ENCODE data around the gene CPNE2.
"Not testable (repeated sequence)": the region's sequence is repeated elsewhere in the genome, so short reads cannot be mapped to it uniquely, and the experiment has no call there.

The CPNE2 gene

DNA sequence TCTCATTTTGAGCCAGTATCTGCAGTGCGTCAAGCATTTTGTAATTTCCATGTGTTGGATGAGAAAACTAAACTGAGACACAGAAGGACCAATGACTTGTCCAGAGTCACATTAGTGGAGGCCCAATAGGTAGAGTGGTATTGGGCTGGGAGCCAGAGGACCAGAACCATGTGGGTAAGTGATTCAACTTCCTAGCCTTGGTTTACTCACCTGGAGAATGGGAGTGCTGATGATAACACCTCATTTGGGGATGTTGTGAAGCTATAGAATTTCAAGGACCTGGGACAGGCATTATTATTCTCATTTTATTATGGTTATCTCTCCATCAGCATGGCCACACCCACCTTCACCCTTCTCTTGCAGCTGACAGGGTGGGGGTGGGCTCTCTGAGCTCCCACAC is 8.1 kb downstream of the CPNE2 start:
- DNase-seq = no peak

DNA sequence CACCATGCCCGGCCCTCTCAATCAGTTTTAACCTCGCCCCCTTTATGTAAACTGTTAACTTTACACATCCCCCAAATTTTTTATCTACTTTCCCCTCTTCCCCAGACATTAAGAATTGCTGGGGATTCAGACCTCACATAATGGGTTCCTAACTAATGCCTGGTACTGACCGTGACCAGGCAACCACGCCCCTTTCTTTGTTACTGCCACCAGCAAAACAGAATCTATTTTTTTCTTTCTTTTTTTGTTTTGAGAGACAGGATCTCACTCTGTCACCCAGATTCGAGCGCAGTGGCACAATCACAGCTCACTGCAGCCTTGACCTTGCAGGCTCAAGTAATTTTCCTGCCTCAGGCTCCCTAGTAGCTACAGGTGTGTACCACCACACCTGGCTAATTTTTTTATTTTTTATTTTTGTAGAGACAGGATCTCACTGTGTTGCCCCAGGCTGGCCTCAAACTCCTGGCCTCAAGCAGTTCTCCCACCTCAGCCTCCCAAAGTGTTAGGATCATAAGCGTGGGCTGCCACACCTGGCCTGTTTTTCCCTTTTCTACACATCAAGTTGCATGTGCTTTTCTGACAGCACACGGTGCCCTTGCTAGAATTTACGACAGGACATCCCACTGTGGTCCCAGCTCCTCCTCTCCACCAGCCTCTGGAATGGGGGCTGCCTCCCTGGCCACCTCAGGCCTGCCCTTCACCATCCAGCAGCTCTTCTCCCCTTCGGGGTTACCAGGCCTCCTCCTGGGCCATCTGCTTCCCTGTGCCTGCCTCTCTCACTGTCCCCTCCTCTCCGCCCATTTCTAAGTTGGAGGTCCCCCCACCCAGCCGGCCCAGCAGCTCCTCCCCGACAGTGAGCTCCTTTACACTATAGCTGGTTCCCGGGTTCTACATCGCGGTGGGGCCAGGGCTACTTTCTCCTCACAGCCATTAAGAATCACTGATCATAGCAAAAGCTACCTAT is 10.8 kb downstream of the CPNE2 start:
- DNase-seq = peak in 1 of 2 donors; percentile 39

DNA sequence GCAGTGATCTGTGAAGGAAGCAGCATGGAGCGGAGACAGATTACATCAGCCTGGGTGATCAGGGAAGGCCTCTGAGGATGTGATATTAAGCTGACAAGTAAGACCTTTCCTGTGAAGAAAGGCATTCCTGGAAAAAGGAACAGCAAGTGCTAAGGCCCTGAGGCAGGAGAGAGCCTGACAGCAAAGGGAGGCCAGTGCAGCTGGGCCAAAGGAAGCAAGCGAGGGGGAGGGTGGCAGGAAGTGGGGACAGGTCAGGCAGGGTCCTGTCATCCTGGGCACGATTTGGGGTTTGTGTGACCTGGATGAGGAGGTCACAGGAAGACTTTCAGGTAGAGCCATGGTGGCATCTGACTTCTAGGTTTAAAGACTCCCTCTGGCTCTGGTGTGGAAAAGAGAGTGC is 12.3 kb downstream of the CPNE2 start:
- no peak for DNase-seq

DNA sequence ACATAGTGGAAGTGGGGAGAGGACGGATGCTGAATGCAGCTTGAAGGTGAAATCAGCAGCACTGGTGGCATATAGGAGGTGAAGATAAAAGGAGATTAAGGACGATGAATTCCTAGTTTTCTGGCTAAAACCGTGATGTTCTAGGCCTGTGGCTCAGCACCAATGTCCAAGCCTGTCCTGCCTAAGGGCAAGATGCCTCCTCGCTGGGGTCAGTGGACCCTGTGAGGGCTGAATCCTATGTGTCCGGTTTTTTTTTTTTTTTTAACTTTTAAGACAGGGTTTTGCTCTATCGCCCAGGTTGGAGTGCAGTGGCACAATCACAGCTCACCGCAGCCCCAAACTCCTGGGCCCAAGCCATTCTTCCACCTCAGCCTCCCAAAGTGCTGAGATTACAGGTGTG is 12.8 kb downstream of the CPNE2 start:
- DNase-seq = no peak

DNA sequence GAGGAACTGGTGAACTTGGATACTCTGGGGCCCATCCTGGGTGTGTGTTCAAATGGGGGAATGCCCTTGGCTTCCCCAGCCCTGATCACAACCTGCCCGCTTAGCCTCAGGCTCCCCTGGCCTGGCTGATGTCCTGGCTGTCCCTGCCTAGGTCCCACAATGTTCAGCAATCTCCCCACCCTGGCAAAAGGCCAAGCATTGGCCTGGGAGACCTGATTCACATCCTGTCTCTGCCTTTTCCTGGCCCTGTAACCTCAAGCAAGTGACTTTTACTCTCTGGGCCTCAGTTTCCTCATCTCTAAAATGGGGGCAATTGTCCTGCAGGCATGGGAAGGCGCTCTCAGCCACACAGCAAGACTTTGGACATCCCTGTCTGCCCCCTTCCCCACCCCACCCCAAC is 14.4 kb downstream of the CPNE2 start:
- DNase-seq = no peak

DNA sequence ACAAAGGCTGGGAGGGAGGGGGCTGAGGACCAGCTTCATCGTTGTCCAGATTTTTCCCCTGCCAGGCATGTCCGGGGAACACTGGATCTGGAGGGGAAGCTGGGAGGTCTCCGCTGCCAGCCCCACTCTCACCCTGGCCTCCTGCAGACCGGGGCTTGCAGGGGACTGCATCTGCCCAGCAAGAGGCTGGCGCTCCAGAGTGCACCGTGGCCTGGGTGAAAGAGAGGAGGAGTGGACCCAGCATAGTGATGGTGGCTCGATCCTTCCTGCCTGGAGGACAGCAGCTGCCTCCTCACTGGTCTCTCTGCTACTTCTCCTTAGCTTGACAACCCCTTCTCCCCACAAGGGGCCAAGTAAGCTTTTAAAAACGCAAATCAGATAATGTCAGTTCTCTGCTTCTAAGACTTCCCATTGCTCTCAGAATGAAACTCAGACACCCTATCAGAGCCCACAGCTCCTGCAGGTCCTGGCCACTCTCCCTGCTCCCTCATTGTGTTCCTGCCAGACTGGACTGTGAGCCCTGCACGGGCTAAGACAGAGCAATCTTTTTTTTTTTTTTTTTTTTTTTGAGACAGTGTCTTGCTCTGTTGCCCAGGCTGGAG is 15.0 kb downstream of the CPNE2 start:
- DNase-seq = no peak

DNA sequence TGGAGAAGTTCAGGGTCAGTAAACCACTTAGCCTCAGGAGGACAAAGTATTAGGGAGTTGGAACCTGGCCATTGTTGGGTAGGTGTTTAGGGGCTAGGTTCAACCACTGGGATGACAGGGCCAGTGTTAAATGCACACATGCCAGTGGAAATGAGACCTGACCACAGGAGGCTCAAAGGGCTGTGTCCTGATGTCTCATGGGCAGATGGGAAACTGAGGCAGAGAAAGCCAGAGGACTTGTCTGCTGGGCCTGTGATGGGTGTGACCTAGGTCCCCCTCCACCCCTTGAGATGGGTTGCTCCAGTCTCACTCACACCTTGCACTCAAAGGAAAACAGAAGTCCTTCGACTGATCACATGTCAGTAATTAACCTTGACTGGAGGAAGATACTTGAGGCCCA is 16.0 kb downstream of the CPNE2 start:
- DNase-seq = no peak

DNA sequence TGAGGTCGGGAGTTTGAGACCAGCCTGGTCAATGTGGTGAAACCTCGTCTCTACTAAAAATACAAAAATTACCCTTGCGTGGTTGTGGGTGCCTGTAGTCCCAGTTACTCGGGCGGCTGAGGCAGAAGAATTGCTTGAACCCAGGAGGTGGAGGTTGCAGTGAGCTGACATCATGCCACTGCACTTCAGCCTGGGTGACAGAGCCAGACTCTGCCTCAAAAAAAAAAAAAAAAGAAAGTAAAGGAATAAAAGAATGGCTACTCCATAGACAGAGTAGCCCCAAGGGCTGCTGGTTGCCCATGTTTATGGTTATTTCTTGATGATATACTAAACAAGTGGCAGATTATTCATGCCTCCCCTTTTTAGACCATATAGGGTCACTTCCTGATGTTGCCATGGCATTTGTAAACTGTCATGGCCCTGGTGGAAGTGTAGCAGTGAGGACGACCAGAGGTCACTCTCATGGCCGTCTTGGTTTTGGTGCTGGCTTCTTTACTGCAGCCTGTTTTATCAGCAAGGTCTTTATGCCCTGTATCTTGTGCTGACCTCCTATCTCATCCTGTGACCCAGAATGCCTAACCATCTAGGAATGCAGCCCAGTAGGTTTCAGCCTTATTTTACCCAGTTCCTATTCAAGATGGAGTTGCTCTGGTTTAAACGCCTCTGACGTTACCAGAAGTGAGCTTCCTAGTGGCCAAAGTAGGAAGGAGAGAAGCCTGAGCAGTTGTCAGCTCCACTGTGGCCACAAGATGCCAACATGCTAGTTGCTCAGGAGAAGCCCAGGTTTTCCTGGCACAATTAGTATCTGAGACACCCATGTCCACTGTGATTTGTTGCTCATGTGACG is 17.1 kb downstream of the CPNE2 start:
- not testable (repeated sequence) for DNase-seq

DNA sequence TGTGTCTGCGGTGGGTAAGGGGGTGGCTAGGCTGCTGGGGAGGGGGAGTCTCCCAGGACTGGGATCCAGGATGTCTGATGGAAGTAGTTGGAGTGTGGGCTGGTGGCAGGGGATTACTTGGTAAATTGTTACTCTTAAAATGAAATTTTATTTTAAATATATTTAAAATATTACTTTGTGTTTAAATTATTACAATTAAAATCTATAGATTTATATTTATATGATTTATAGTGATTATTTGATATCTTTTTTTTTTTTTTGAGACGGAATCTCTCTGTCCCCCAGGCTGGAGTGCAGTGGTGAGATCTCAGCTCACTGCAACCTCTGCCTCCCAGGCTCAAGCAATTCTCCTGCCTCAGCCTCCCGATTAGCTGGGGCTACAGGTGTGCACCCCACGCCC is 18.6 kb downstream of the CPNE2 start:
- no peak for DNase-seq

DNA sequence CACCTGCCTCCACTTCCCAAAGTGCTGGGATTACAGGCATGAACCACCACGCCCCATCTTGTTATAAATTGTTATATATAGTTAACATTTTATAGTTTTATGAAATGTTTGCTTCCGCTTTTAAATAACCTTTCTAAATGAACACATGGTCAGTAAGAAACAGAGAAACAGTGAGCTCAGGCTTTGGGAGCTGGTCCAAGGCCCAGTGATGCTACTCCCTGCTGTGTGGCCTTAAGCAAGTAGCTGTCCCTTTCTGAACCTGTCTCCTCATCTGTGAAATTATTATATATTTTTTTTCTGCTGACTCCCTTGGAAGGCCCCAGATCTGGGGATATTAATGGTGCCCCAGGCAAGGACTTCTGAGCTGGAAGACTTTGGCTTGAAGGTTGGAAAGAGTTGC is 19.0 kb downstream of the CPNE2 start:
- DNase-seq = no peak

DNA sequence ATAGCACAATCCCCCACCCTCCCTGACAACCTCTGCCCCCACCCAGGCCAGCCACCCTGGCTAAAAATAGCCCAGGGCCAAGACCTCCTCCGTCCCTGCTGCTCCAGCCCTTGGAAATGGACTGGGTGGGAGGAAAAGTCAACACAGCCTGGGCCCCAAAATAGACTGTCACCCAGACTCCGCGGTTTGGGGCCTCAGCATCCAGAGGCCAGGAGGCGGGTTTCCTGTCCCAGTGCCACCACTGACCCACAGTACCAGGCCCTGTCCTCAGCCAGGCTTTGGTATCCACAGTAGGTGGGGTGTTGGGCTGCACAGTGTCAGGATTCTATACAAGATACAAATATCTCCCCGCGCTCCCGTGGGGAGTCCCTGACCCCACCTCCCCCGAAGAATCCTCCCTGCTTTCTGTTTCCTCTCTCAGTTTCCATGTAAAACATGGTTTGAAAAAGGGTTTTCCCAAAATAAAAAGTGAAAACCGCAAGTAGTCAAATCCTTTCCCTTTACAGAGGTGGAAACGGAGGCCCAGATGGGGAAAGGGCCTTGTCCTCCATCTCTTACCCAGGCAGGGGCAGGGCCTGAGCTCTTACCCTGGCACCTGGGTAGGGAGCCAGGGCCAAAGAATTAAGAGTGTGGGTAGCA is 20.1 kb downstream of the CPNE2 start:
- no peak for DNase-seq

DNA sequence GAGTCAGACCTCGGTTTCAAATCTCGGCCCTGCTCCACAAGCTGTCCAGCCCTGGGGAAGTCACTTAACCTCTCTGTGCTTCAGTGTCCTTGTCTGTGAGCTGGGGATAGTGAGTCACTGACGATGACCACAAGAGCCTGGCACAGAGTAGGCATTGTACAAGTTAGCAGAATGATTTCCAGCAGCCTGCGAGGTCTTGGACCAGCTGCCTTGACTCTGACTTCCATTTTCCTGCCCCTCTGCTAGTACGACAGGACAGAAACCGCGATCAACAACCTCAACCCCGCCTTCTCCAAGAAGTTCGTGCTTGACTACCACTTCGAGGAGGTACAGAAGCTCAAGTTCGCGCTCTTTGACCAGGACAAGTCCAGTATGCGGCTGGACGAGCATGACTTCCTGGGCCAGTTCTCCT is 20.7 kb downstream of the CPNE2 start:
- DNase-seq = no peak

DNA sequence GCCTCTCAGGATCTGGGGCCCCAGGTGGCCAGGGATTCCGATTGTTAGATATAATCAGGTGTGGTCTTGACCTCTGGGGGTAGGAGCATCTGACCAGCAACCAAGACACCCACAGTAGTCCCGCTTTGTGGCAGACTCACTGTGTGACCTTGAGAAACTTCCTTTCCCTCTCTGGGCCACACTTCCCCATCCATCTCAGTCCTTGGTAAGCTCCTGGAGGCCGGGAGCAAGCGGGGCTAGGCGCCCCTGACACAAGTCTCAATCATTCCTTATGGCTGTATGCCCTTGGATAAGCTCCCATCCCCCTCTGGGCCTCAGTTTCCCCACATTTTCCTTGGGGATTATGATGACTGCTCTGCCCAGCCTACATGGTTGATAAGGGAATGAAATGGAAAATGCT is 21.3 kb downstream of the CPNE2 start:
- DNase-seq = no peak

DNA sequence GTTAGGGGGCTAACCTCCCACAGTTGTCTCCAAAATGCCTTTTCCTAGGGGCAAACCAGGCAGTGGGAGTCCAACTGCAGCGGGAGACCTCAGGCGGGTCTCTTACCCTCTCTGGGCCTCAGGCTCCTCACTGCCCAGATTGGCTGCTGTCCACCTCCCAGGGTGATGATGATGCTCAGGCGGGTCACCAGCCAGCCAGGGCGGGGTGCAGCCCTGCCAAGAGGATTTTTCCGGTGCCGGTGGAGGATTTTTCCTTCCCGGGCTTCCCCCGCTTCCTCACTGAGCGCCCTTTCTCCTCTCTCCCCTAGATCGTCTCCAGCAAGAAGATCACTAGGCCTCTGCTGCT is 22.8 kb downstream of the CPNE2 start:
- no peak for DNase-seq

DNA sequence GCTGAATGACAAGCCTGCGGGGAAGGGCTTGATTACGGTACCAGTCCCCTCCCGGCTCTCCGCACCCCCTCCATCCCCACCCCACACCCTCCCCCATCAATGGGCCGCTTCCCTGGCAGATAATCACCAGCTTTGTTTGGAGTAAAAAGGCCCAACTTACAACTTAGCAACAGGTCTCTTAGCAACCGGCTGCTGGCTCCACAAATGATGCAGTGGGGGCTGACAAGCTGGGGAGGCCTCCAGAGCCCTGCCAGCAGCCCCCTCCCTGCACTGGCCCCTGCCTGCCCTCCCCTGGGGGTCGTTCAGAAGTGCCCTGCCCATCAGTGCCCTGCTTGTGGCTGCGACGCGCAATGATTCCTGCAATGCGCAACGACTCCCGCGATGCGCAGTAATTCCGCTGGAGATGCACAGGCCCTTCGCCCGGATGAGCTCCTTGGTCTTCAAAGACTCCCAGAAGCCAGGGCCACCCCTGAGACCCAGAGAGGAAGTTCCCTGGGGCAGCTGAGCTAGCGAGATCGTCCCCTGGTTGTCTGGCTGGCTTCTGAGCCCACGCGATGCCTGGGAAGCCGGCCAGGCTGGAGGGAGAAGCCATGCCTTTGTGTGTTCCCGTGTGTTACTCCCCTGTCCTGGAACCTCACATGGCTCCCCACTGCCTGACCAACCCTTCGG is 23.3 kb downstream of the CPNE2 start:
- peak; percentile 89 to 93 for DNase-seq

DNA sequence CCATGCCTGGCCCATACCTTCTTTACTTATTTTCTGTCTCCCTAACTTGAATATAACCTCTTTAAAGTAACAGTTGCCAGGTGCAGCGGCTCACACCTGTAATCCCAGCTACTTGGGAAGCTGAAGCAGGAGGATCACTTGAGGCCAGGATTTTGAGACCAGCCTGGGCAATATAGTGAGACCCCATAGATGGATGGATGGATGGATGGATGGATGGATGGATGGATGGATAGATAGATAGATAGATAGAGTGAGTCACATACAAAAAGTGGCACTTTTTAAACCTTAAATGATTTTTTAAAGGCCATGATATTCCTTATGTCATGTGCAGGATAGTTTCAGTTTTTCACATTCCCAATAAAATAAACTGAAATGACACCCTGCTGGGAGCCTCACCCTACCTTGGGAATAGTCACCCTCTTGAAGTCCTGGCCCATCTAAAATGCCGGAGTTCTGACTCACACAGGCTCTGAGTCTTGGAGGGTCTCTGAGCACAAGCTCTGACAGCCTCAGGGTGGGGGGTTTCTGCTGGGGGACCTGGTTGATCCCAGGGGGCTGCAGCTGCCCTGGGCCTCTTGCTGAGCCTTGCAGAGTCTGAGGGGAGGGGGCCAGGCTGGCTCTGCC is 26.2 kb downstream of the CPNE2 start:
- DNase-seq = no peak

DNA sequence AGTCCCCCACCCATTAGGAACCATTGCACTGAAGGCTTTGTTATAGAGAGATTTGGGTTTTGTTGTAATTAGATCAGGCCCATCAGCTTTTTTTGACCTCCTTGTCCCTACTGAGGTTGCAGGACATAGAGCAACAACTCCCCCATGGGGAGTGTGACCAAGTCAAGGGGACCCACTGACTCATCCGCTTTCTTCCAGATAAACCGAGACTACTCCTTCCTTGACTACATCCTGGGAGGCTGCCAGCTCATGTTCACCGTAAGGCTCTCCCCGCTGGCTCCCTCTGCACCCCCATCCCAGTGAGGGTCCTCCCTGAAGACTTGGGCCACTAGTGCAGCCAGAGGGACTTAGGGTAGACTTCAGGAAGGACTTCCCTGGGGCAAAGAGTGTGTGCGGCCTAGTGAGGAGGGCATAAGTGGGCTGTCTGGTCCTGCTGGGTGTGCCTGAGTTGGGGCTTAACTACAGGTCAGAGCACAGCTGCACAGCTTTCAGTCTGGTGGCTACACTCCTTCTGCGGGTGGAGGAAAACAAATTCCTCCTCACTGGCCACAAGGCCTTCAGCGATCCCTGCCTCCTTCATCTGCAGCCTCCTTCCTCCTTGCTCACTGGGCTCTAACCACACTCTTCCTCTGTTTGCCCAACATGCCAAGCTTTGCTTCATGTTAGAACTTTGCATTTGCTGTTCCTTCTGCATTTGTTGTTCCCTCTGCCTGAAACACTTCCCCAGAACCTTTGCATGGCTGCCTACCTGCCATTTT is 31.0 kb downstream of the CPNE2 start:
- no peak for DNase-seq

DNA sequence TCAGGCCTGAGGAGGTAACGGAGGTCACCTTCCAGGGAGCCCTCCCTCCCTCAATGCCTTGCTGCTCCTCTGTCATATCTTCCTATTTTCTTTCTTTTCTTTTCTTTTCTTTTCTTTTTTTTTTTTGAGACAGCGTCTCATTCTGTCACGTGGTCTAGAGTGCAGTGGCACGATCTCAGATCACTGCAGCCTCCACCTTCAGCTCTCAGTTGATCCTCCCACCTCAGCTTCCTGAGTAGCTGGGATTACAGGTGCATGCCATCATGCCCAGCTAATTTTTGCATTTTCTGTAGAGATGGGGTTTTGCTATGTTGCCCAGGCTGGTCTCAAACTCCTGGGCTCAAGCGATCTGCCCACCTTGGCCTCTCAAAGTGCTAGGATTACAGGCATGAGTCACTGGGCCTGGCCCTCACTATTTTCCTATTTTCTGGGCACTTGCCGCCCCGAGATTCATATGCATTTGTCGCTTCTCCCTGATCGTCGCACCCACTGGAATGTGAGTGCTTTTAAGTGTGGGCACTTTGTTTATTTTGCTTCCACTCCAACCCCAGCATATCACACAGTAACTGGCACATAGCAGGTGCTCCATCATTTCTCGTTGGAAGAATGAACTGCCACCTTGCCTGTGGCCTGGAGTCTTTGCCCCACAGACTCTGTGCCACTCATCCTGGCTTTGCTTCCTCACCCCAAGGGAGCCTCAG is 31.7 kb downstream of the CPNE2 start:
- DNase-seq = no peak

DNA sequence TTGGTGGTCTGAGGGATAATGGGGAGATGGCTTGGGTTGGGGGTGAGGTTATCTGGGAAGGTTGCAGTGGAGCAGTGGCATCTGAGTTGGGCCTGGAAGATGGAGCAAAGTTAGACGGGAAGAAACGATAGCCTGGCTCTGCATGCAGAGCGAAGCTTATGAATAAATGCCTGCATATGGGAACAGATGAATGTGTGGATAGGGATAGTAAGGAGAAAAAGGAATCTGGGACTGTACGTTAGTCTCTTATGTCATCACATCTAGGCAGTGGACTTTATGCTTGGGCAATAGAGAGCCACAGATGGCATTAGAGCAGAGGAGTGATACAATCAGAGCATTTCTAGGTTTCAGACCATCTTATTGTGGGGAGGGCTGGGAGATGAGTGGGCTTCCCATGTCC is 33.0 kb downstream of the CPNE2 start:
- DNase-seq = no peak

DNA sequence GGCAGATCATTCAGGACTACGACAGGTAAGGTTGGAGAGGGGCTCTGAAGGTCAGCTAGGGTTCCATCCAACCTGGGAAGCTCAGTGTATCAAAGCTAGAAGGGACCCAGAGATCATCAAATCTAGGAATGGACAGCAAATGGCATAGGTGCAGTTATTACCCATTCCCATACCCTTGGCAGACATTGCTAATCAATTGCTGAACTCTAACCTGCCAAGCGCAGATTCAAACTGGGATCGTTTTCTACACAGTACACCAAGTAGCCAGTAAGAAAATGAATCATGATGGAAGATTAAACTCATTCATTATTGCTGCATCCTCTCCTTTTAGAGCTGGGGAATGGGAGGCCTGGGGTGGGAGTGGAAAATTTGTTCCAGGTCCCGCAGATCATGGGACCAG is 33.6 kb downstream of the CPNE2 start:
- no peak for DNase-seq

DNA sequence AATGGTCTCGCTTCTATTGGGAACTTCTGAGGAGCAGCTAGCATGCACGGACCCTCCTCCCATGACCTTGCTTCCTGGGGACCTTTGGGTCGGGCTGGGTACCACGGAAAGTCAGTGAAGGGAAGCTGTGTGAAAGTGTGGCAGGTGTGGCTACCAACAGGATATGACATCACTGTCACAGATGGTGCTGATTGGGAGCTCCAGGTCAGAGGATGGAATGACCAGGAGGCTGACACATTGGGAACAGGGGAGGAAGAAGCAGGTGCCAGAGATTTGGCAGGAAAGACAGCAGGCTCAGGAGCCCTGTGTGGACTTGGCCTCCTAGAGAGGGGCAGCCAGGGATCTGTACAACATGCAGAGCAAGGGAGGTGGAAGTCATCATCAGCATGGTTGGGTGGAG is 34.0 kb downstream of the CPNE2 start:
- no peak for DNase-seq

All from hippocampal formation (tissue), 2 donors.